ENCODE results near the gene IER2.

IER2 gene

DNA sequence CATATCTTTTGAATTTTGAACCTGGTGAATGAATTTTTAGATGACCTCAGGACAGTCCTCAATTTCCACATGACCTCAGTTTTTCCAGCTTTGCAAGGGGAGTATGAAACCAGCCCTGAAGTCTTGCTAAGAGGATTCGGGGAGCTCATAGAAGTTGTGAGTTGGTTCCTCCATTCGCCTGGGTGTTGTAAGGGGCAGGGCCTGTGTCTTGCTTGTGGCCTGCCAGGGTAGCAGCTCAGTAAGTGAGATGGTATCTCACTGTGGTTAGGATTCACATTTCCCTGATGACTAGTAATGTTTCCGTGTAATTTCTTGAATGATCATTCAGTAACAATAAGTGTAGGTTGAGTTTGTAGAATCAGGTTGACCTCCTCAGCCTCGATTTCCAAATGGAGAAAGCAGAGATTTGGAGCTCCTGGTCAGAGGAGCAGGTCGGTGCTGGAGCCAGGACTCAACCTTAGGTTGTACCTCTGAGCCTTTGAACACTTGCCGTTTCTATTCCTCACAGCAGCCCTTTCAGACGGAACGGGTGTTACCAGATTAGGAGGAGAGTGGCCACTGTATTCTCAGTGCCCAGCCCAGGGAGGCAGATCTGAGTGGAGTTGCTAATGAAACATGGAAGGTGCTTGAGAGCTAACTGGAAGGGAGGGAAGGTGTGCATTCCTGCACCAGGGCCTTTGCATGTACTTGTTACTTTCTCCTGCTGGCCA is 17.6 kb upstream of the IER2 start:
- Histone ChIP-seq H3K9me2 (ENCODE audit: low read depth, low read length) (no peaks in the 10 kb centered on the region), H3K9ac (ENCODE audit: low read length) (no peak overlapping the region), H3K27me3 (ENCODE audit: insufficient read depth, low read length) (no peaks in the 10 kb centered on the region), H3F3A (ENCODE audit: insufficient read depth, low read length) (no peaks in the 10 kb centered on the region), H4K20me1 (ENCODE audit: insufficient read depth, low read length) (no peaks in the 10 kb centered on the region), H3K4me3 (ENCODE audit: low read depth, low read length, poor library complexity, severe bottlenecking) (no peak overlapping the region), H3K36me3 (ENCODE audit: insufficient read depth, low read length) (peaks cover 54% of the 10 kb centered on the region), H3K79me2 (ENCODE audit: insufficient read depth, low read length) (peaks cover 18% of the 10 kb centered on the region), H2AFZ (ENCODE audit: low read length) (no peak overlapping the region), H3K4me2 (ENCODE audit: low read length) (no peak overlapping the region), H3K27ac (ENCODE audit: low read depth, low read length, poor library complexity, severe bottlenecking) (no peak overlapping the region), H3K4me1 (ENCODE audit: insufficient read depth, low read length, severe bottlenecking) (no peaks in the 10 kb centered on the region), H3K9me3 (ENCODE audit: low read length) (no peaks in the 10 kb centered on the region)
- no peak for TF ChIP-seq EZH2 (IDR thresholded peaks at IDR 0.05; ENCODE audit: borderline replicate concordance, low read length)
- TF ChIP-seq, protein P1, sequence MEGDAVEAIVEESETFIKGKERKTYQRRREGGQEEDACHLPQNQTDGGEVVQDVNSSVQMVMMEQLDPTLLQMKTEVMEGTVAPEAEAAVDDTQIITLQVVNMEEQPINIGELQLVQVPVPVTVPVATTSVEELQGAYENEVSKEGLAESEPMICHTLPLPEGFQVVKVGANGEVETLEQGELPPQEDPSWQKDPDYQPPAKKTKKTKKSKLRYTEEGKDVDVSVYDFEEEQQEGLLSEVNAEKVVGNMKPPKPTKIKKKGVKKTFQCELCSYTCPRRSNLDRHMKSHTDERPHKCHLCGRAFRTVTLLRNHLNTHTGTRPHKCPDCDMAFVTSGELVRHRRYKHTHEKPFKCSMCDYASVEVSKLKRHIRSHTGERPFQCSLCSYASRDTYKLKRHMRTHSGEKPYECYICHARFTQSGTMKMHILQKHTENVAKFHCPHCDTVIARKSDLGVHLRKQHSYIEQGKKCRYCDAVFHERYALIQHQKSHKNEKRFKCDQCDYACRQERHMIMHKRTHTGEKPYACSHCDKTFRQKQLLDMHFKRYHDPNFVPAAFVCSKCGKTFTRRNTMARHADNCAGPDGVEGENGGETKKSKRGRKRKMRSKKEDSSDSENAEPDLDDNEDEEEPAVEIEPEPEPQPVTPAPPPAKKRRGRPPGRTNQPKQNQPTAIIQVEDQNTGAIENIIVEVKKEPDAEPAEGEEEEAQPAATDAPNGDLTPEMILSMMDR (IDR thresholded peaks at IDR 0.05; ENCODE audit: low read length): no peak

DNA sequence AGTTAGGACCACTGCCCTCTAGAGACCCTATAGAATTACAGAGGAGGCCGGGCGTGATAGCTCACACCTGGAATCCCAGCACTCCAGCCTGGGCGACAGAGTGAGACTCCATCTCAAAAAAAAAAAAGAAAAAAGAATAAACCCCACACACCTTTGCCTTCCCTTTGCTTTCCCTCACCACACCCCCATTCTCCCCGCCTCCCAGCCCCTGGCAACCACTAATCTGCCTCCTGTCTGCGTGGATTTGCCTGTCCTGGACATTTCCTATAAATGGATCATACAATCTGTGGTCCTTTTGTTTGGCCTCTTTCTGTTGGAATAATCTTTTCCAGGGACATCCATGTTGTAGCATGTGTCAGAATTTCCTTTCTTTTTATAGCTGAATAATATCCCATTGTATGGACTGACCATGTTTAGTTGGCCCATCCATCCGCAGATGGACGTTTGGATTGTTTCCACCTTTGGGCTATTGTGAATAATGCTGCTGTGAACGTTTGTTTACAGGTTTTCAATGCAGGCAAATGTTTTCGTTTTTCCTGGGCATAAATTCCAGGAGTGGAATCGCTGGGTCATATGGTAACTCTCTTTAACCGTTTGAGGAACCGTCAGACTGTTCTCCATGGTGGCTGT is 16.9 kb upstream of the IER2 start:
- H2AFZ ChIP-seq (ENCODE audit: low read length): no peak overlapping the region
- no peak for TF ChIP-seq EZH2 (IDR thresholded peaks at IDR 0.05; ENCODE audit: borderline replicate concordance, low read length)
- TF ChIP-seq, protein P1 (IDR thresholded peaks at IDR 0.05; ENCODE audit: low read length): no peak
- H4K20me1 ChIP-seq (ENCODE audit: insufficient read depth, low read length): no peaks in the 10 kb centered on the region
- no peaks in the 10 kb centered on the region for H3K27me3 ChIP-seq (ENCODE audit: insufficient read depth, low read length)
- no peaks in the 10 kb centered on the region for H3K9me3 ChIP-seq (ENCODE audit: low read length)
- H3K4me1 ChIP-seq (ENCODE audit: insufficient read depth, low read length, severe bottlenecking): no peaks in the 10 kb centered on the region
- H3K4me3 ChIP-seq (ENCODE audit: low read depth, low read length, poor library complexity, severe bottlenecking): no peak overlapping the region
- H3K9ac ChIP-seq (ENCODE audit: low read length): no peak overlapping the region
- no peak overlapping the region for H3K4me2 ChIP-seq (ENCODE audit: low read length)
- peaks cover 13% of the 10 kb centered on the region for H3K79me2 ChIP-seq (ENCODE audit: insufficient read depth, low read length)
- H3K36me3 ChIP-seq (ENCODE audit: insufficient read depth, low read length): peaks cover 57% of the 10 kb centered on the region
- H3K27ac ChIP-seq (ENCODE audit: low read depth, low read length, poor library complexity, severe bottlenecking): no peak overlapping the region
- H3F3A ChIP-seq (ENCODE audit: insufficient read depth, low read length): no peaks in the 10 kb centered on the region
- no peaks in the 10 kb centered on the region for H3K9me2 ChIP-seq (ENCODE audit: low read depth, low read length)

DNA sequence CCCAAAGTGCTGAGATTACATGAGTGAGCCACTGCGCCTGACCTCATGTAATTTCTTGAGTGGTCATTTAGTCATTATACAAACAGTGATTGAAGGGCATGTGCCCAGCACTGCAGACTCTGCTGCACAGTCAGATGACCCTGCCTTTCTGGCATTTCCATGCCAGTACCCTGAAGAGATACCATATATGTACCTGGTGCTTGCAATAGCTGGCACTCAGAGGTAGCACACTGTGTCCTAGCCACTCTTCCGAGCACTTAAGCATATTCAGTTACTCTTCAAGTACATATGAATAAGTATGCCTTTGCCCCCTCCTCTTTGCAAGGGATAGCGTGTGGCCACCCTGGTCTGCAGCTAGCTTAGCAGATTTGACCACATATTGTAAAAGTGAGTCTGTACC is 15.6 kb upstream of the IER2 start:
- H4K20me1 ChIP-seq (ENCODE audit: insufficient read depth, low read length): no peaks in the 10 kb centered on the region
- no peaks in the 10 kb centered on the region for H3K4me1 ChIP-seq (ENCODE audit: insufficient read depth, low read length, severe bottlenecking)
- H3K9me3 ChIP-seq (ENCODE audit: low read length): no peaks in the 10 kb centered on the region
- peaks cover 13% of the 10 kb centered on the region for H3K79me2 ChIP-seq (ENCODE audit: insufficient read depth, low read length)
- H3K4me3 ChIP-seq (ENCODE audit: low read depth, low read length, poor library complexity, severe bottlenecking): no peak overlapping the region
- H3K36me3 ChIP-seq (ENCODE audit: insufficient read depth, low read length): peaks cover 63% of the 10 kb centered on the region
- H3K27me3 ChIP-seq (ENCODE audit: insufficient read depth, low read length): no peaks in the 10 kb centered on the region
- no peak overlapping the region for H3K4me2 ChIP-seq (ENCODE audit: low read length)
- H3K9me2 ChIP-seq (ENCODE audit: low read depth, low read length): no peaks in the 10 kb centered on the region
- TF ChIP-seq, protein P1 (IDR thresholded peaks at IDR 0.05; ENCODE audit: low read length): no peak
- no peak for TF ChIP-seq EZH2 (IDR thresholded peaks at IDR 0.05; ENCODE audit: borderline replicate concordance, low read length)
- H3K27ac ChIP-seq (ENCODE audit: low read depth, low read length, poor library complexity, severe bottlenecking): no peak overlapping the region
- no peaks in the 10 kb centered on the region for H3F3A ChIP-seq (ENCODE audit: insufficient read depth, low read length)
- no peak overlapping the region for H3K9ac ChIP-seq (ENCODE audit: low read length)
- H2AFZ ChIP-seq (ENCODE audit: low read length): no peak overlapping the region
